H9 (cell line): ENCODE measurements around the gene OSBPL10. TPM values are rescaled to one million over a fixed set of nuclear protein-coding genes. Genes with fewer than 3 reads are reported as not detected.

Experiments used
- DNase-seq: peaks from one replicate; pipeline ENCODE4 v3.0.0-alpha.2; 2017
- H2AFZ ChIP-seq: one replicate; pipeline ENCODE4 v1.6.1; 2013; ENCODE audit warnings: mild to moderate bottlenecking, low read length, control low read depth, moderate library complexity
- H2AK5ac ChIP-seq: 2 replicates; pipeline ENCODE4 v1.6.1; 2013; ENCODE audit warnings: low read length, control low read depth, mixed read lengths; ENCODE audit not compliant: insufficient read length
- H2BK120ac ChIP-seq: one replicate; pipeline ENCODE4 v1.6.1; 2013; ENCODE audit warnings: low read depth, mild to moderate bottlenecking, low read length, control low read depth, inconsistent platforms; ENCODE audit not compliant: poor library complexity, severe bottlenecking
- H2BK12ac ChIP-seq: 2 replicates; pipeline ENCODE4 v1.6.1; 2013; ENCODE audit warnings: low read length, control low read depth, mixed read lengths, low read depth; ENCODE audit not compliant: insufficient read length
- H2BK15ac ChIP-seq: 2 replicates; pipeline ENCODE4 v1.6.1; 2013; ENCODE audit warnings: low read depth, low read length, control low read depth
- H2BK20ac ChIP-seq: one replicate; pipeline ENCODE4 v1.6.1; 2013; ENCODE audit warnings: low read depth, mild to moderate bottlenecking, low read length, control low read depth, inconsistent platforms; ENCODE audit not compliant: poor library complexity, severe bottlenecking
- H2BK5ac ChIP-seq: 2 replicates; pipeline ENCODE4 v1.6.1; 2013; ENCODE audit warnings: low read length, control low read depth, mixed read lengths; ENCODE audit not compliant: insufficient read length
- H3K14ac ChIP-seq: 2 replicates; pipeline ENCODE4 v1.6.1; 2013; ENCODE audit warnings: low read length, control low read depth; ENCODE audit not compliant: insufficient read depth
- H3K18ac ChIP-seq: 2 replicates; pipeline ENCODE4 v1.6.1; 2013; ENCODE audit warnings: low read depth, mild to moderate bottlenecking, mixed read lengths, low read length, control low read depth; ENCODE audit not compliant: insufficient read length
- H3K23ac ChIP-seq: 2 replicates; pipeline ENCODE4 v1.6.1; 2013; ENCODE audit warnings: low read length, control low read depth, mixed read lengths, low read depth; ENCODE audit not compliant: insufficient read length
- H3K23me2 ChIP-seq: 2 replicates; pipeline ENCODE4 v1.6.1; 2013; ENCODE audit warnings: low read depth, mild to moderate bottlenecking, mixed read lengths, low read length, control low read depth; ENCODE audit not compliant: insufficient read length, poor library complexity, severe bottlenecking
- H3K27ac ChIP-seq: 2 replicates; pipeline ENCODE4 v1.5.1; 2013; ENCODE audit warnings: low read length, control low read depth, mixed read lengths, low read depth; ENCODE audit not compliant: insufficient read length
- H3K27me3 ChIP-seq: 2 replicates; pipeline ENCODE4 v1.6.1; 2013; ENCODE audit warnings: low read length, control low read depth, inconsistent platforms; ENCODE audit not compliant: insufficient read depth
- H3K4ac ChIP-seq: 2 replicates; pipeline ENCODE4 v1.6.1; 2013; ENCODE audit warnings: low read depth, mild to moderate bottlenecking, control low read depth, inconsistent platforms, low read length, moderate library complexity
- H3K4me1 ChIP-seq: 2 replicates; pipeline ENCODE4 v1.6.1; 2013; ENCODE audit warnings: low read length, control low read depth, inconsistent platforms; ENCODE audit not compliant: insufficient read depth
- H3K4me2 ChIP-seq: 2 replicates; pipeline ENCODE4 v1.6.1; 2013; ENCODE audit warnings: low read length, control low read depth, mixed read lengths; ENCODE audit not compliant: insufficient read length, insufficient read depth
- H3K56ac ChIP-seq: 2 replicates; pipeline ENCODE4 v1.6.1; 2013; ENCODE audit warnings: low read depth, mild to moderate bottlenecking, mixed read lengths, low read length, control low read depth; ENCODE audit not compliant: insufficient read length
- H3K79me1 ChIP-seq: 2 replicates; pipeline ENCODE4 v1.6.1; 2013; ENCODE audit warnings: low read depth, mild to moderate bottlenecking, moderate library complexity, low read length, control low read depth, inconsistent platforms; ENCODE audit not compliant: insufficient read depth, poor library complexity, severe bottlenecking
- H3K79me2 ChIP-seq: 2 replicates; pipeline ENCODE4 v1.6.1; 2013; ENCODE audit warnings: low read length, control low read depth, inconsistent platforms; ENCODE audit not compliant: insufficient read depth
- H3K9ac ChIP-seq: 2 replicates; pipeline ENCODE4 v1.6.1; 2013; ENCODE audit warnings: low read length, control low read depth, mixed read lengths; ENCODE audit not compliant: insufficient read length; ENCODE audit errors: extremely low read depth
- H3K9me3 ChIP-seq: one replicate; pipeline ENCODE4 v1.6.1; 2013; ENCODE audit warnings: low read depth, low read length, inconsistent platforms; ENCODE audit not compliant: control insufficient read depth
- H3T11ph ChIP-seq: one replicate; pipeline ENCODE4 v1.6.1; 2013; ENCODE audit warnings: mild to moderate bottlenecking, low read length, control low read depth, inconsistent platforms
- H4K20me1 ChIP-seq: one replicate; pipeline ENCODE4 v1.6.1; 2013; ENCODE audit not compliant: control insufficient read depth, insufficient read length, insufficient read depth
- H4K5ac ChIP-seq: 2 replicates; pipeline ENCODE4 v1.6.1; 2013; ENCODE audit warnings: low read depth, mild to moderate bottlenecking, mixed read lengths, low read length, control low read depth; ENCODE audit not compliant: insufficient read length
- H4K8ac ChIP-seq: replicated peaks from 2 replicates; pipeline ENCODE4 v1.6.1; 2013; ENCODE audit warnings: low read length, control low read depth, mixed read lengths, low read depth; ENCODE audit not compliant: insufficient read length
- H4K91ac ChIP-seq: 2 replicates; pipeline ENCODE4 v1.6.1; 2013; ENCODE audit warnings: low read depth, mild to moderate bottlenecking, moderate library complexity, mixed read lengths, low read length, control low read depth; ENCODE audit not compliant: insufficient read length
- H3K27ac Mint-ChIP-seq, 3 experiments: 2 replicates in 2 of 3; 3 replicates in 1 of 3; pipeline ENCODE4 v1.8.0; 2020 to 2021; ENCODE audit warnings: mixed read lengths in 3 of 3, mild to moderate bottlenecking in 1 of 3, moderate library complexity in 1 of 3
- H3K27me3 Mint-ChIP-seq: 2 replicates; pipeline ENCODE4 v1.8.0; 2021; ENCODE audit warnings: low read depth, mild to moderate bottlenecking, moderate library complexity, mixed read lengths
- H3K36me3 Mint-ChIP-seq, 3 experiments: 2 replicates in 2 of 3; 3 replicates in 1 of 3; pipeline ENCODE4 v1.8.0; 2020 to 2021; ENCODE audit warnings: low read depth in 3 of 3, mixed read lengths in 3 of 3; ENCODE audit not compliant: insufficient read depth in 1 of 3
- H3K4me1 Mint-ChIP-seq, 2 experiments: 2 replicates each; pipeline ENCODE4 v1.8.0; 2020; ENCODE audit warnings: mixed read lengths in 2 of 2
- H3K4me3 Mint-ChIP-seq, 2 experiments: 2 replicates in 1 of 2; 3 replicates in 1 of 2; pipeline ENCODE4 v1.8.0; 2020 to 2021; ENCODE audit warnings: mild to moderate bottlenecking in 2 of 2, mixed read lengths in 2 of 2, moderate library complexity in 1 of 2
- H3K9me3 Mint-ChIP-seq, 2 experiments: 2 replicates in 1 of 2; 3 replicates in 1 of 2; pipeline ENCODE4 v1.8.0; 2020; ENCODE audit warnings: mild to moderate bottlenecking in 2 of 2, mixed read lengths in 2 of 2, moderate library complexity in 1 of 2
- CTCF ChIP-seq: fragments of 200-600 bp; sonication (generic); conservative IDR thresholded peaks from 3 replicates; pipeline ENCODE4 v1.8.0; 2021; ENCODE audit warnings: antibody characterized with exemption, mild to moderate bottlenecking
- WGBS: extraction: QIAGEN DNeasy Blood & Tissue Kit; methylation state at CpG from one replicate; pipeline ENCODE4 v1.1.7; 2013; ENCODE audit warnings: missing lambda C conversion rate, low lambda C conversion rate, mixed read lengths; ENCODE audit not compliant: insufficient read length; ENCODE audit errors: extremely low coverage; 5-methylcytosine and 5-hydroxymethylcytosine counted together
- total RNA-seq: library from RNA; stranded (reverse); gene quantifications from 2 replicates; pipeline ENCODE4 v1.2.1, GENCODE V29; 2021

Gene OSBPL10
- total RNA-seq, 1 experiment from 2014 or later: 42.7 TPM

- H3K27me3 Mint-ChIP-seq: no peaks in the 10 kb centered on the region
- TF ChIP-seq CTCF: no peak
- peaks cover 0 to 6% (median 5%) of the 10 kb centered on the region in 3 experiments; a peak in 4 of 7 replicates for H3K36me3 Mint-ChIP-seq
- Histone ChIP-seq H3K27ac (no peak overlapping the region), H3K56ac (no peak overlapping the region), H2BK12ac (no peak overlapping the region), H2BK20ac (no peak overlapping the region), H3K4me2 (no peak overlapping the region), H2BK15ac (no peak overlapping the region), H2BK5ac (no peak overlapping the region), H3K23me2 (no peaks in the 10 kb centered on the region), H3K9ac (no peak overlapping the region), H4K91ac (no peak overlapping the region), H3T11ph (no peak overlapping the region), H3K79me1 (peaks cover 12% of the 10 kb centered on the region), H3K14ac (no peak overlapping the region), H3K79me2 (peaks cover 28% of the 10 kb centered on the region; the same call in 1 of the 2 replicates), H3K18ac (no peak overlapping the region), H3K4ac (no peak overlapping the region), H2AFZ (no peak overlapping the region), H2BK120ac (no peak overlapping the region), H3K9me3 (no peaks in the 10 kb centered on the region), H4K5ac (no peak overlapping the region), H3K23ac (no peak overlapping the region), H2AK5ac (no peak overlapping the region), H4K20me1 (no peaks in the 10 kb centered on the region), H3K27me3 (no peaks in the 10 kb centered on the region), H4K8ac (no peak overlapping the region), H3K4me1 (peaks cover 8% of the 10 kb centered on the region)
- no peaks in the 10 kb centered on the region for H3K9me3 Mint-ChIP-seq
- no CpG with 5 or more reads among the region's 1 CpG for WGBS
- H3K4me1 Mint-ChIP-seq: peaks cover 18% of the 10 kb centered on the region in 2 experiments
- DNase-seq: no peak
- H3K27ac Mint-ChIP-seq: no peak overlapping the region
- no peak overlapping the region for H3K4me3 Mint-ChIP-seq
Measured at GRCh38 chr3:31884251-31884650, 96.8 kb downstream of the OSBPL10 start.
